GM12801 (cell line): ENCODE measurements around the gene ABCG2.

ENCODE experiments used
- CTCF ChIP-seq: IDR thresholded peaks from one replicate; pipeline ENCODE4 v1.5.1; 2011; ENCODE audit warnings: control low read depth; ENCODE audit not compliant: insufficient read length; ENCODE audit errors: extremely low read depth

The ABCG2 gene

GRCh38 chr4:88166608-88167007, 8.2 kb upstream of the ABCG2 start:
- no peak for TF ChIP-seq CTCF

GRCh38 chr4:88163336-88163735, 4.9 kb upstream of the ABCG2 start:
- no peak for TF ChIP-seq CTCF

- no peak for TF ChIP-seq CTCF
Measured at GRCh38 chr4:88162626-88163025, 4.2 kb upstream of the ABCG2 start.

- no peak for TF ChIP-seq CTCF
Measured at GRCh38 chr4:88159229-88159725, 838 bp upstream of the ABCG2 start.

- no peak for TF ChIP-seq CTCF
Measured at GRCh38 chr4:88158038-88158488, 376 bp downstream of the ABCG2 start.

GRCh38 chr4:88148560-88148959, 9.9 kb downstream of the ABCG2 start:
- no peak for TF ChIP-seq CTCF

GRCh38 chr4:88147799-88148217, 10.6 kb downstream of the ABCG2 start:
- TF ChIP-seq CTCF, result no peak
